NCI-H510A treated with DMSO at 0.1 percent for 48 hours (cell line): ENCODE results near the gene CD82.
"Not testable (repeated sequence)": the region's sequence is repeated elsewhere in the genome, so short reads cannot be mapped to it uniquely, and the experiment has no call there.

ENCODE experiments used
- DNase-seq: peaks from one replicate; lab custom pipeline; 2025; lab: John Stamatoyannopoulos, UW

The CD82 gene

DNA sequence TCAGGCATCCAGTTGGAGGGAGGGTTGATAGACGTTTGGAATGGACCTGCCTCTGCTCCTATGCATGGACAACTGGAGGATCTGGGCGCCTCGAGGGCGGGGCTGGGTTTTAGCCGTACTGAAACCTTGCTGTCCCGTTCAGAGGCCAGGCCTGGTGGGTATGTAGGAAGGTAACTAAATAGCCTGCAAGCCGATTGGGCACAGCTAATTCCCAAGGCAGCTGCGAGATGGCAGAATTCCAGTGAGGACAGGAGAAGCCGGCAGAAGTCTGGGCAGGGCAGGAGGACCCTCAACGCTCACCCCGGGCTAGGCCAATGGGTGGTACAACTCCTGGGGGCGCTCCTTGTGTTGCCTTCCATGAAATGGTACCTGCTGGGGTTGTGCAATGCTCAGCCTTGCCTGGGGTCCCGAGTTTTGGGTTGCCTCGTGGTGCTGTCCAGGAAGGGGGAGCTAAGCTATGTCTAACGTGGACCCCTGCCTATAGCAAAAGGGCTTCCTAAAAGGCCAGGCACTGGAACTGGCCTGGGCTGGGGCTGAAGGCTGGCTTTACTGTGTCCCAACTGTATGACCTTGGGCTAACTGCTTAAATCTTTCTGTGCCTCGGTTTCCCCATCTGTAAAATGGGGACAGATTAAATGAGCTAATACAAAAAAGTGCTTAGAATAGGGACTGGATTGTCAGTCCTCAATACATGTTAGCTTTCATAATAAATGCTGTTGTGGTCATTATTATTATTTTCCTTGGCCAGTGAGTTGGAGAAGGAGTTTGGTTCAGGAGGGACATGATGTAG, 30.1 kb upstream of the CD82 start:
- no peak for DNase-seq

DNA sequence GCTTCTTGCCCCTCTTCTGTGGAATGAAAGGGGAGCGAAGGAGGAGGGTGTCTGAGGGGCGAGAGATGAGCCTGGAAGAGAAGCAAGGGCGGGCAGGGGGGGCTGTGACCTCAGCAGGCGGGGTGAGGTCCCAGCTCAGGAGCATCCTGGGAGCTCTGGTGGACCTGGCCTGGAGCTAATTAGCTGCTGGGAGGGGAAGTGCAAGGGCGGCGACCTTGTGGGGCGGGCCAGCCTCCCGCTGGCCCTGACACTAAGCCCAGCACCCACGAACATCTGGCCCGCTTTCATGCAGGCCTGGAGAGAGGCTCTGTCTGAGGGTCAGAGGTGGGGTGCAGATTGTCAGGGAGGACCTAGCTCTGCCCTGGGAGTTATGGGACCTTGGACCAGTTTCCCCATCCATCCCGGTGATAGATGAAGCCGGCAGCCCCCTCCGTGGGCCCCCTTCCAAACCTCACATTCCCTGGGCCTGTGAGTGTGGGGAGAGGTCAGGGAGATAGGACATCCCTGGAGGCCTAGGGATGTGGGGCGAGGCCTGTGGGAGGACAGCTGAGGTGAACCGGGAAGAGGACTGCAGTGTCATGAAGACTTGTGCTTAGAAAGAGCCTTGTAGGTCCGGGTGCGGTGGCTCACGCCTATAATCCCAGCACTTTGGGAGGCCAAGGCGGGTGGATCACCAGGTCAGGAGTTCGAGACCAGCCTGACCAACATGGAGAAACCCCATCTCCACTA, 28.5 kb upstream of the CD82 start:
- no peak for DNase-seq

DNA sequence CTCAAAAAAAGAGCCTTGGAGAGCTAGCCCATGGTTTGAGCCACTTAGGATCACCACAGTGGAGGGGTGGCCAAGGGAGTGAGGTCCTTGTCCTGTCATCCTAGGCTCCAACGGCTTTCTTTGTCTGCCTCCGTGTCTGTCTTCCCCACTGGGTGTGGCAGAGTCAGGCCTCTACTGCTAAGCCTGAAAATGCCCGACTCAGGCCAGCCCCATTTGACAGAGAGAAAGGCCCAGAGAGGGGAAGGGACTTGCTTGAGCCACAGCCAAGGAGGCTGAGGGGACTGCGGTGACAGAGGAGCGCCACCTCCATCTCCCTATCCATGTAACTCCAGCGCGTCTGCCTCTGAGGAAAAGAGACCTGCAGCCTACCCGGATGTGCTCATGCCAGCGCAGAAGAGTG, 27.8 kb upstream of the CD82 start:
- no peak for DNase-seq

GRCh38 chr11:44538375-44539054, 26.9 kb upstream of the CD82 start:
- DNase-seq: peak; percentile 59

- peak; percentile 88 for DNase-seq
These were observed 25.5 kb upstream of the CD82 start for GRCh38 chr11:44539971-44540370.

- no peak for DNase-seq
These were observed 24.8 kb upstream of the CD82 start for GRCh38 chr11:44540667-44541066.

- DNase-seq: no peak
These were observed 23.1 kb upstream of the CD82 start for GRCh38 chr11:44542372-44542771.

DNA sequence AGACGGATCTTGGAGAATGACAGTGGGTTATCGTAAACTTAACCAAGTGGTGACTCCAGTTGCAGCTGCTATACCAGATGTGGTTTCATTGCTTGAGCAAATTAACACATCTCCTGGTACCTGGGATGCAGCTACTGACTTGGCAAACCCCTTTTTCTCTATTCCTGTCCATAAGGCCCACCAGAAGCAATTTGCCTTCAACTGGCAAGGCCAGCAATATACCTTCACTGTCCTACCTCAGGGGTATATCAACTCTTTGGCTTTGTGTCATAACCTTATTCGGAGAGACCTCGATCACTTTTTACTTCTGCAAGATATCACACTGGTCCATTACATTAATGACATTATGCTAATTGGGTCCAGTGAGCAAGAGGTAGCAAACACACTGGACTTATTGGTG, 18.5 kb upstream of the CD82 start:
- not testable (repeated sequence) for DNase-seq

DNA sequence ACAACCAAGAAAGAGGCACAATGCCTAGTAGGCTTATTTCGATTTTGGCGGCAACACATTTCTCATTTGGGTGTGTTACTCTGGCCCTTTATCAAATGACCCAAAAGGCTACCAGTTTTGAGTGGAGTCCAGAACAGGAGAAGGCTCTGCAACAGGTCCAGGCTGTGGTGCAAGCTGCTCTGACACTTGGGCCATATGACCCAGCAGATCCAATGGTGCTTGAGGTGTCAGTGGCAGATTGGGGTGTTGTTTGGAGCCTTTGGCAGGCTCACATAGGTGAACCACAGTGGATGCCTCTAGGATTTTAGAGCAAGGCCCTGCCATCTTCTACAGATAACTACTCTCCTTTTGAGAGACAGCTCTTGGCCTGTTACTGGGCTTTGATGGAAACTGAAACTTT, 17.9 kb upstream of the CD82 start:
- not testable (repeated sequence) for DNase-seq

DNA sequence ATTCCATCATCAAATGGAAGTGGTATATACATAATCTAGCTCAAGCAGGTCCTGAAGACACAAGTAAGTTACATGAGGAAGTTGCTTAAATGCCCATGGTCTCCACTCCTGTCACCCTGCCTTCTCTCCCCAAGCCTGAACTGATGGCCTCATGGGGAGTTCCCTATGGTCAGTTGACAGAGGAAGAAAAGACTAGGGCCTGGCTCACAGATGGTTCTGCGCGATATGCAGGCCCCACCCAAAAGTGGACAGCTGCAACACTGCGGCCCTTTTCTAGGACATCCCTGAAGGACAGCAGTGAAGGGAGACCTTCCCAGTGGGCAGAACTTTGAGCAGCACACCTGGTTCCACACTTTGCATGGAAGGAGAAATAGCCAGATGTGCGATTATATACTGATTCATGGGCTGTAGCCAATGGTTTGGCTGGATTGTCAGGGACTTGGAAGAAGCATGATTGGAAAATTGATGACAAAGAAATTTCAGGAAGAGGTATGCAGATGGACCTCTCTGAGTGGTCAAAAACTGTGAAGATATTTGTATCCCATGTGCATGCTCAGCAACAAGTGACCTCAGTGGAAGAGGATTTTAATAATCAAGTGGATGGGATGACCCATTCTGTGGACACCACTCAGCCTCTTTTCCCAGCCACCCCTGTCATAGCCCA, 17.3 kb upstream of the CD82 start:
- DNase-seq: no peak

DNA sequence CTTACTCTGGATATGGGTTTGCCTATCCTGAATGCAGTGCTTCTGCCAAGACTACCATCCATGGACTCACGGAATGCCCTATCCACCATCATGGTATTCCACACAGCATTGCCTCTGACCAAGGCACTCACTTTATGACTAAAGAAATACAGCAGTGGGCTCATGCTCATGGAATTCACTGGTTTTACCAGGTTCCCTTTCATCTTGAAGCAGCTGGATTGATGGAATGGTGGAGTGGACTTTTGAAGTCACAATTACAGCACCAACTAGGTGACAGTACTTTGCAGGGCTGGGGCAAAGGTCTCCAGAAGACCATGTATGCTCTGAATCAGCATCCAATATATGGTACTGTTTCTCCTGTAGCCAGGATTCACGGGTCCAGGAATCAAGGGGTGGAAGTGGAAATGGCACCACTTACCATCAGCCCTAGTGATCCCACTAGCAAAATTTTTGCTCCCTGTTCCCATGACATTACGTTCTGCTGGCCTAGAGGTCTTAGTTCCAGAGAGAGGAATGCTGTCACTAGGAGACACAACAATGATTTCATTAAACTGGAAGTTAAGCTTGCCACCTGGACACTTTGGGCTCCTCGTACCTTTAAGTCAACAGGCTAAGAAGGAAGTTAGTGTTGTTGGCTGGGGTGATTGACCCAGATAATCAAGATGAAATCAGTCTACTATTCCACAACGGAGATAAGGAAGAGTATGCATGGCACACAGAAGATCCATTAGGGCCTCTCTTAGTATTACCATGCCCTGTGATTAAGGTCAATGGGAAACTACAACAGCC, 16.3 kb upstream of the CD82 start:
- DNase-seq: not testable (repeated sequence)

DNA sequence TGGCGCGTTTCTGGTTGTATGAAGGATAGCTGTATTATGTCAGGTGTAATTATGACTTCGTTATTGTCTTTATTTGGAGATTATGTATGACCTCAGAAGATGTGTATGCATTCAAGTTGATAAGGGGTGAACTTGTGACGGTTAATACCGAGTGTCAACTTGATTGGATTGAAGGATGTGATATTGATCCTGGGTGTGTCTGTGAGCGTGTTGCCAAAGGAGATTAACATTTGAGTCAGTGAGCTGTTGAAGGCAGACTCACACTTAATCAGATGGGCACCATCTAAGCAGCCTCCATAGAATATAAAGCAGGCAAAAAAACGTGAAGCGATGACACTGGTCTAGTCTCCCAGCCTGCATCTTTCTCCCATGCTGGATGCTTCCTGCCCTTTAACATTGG, 15.3 kb upstream of the CD82 start:
- DNase-seq: no peak

- DNase-seq: no peak
These were observed 13.9 kb upstream of the CD82 start for GRCh38 chr11:44551456-44552139.

- no peak for DNase-seq
These were observed 10.2 kb upstream of the CD82 start for GRCh38 chr11:44555031-44555800.

DNA sequence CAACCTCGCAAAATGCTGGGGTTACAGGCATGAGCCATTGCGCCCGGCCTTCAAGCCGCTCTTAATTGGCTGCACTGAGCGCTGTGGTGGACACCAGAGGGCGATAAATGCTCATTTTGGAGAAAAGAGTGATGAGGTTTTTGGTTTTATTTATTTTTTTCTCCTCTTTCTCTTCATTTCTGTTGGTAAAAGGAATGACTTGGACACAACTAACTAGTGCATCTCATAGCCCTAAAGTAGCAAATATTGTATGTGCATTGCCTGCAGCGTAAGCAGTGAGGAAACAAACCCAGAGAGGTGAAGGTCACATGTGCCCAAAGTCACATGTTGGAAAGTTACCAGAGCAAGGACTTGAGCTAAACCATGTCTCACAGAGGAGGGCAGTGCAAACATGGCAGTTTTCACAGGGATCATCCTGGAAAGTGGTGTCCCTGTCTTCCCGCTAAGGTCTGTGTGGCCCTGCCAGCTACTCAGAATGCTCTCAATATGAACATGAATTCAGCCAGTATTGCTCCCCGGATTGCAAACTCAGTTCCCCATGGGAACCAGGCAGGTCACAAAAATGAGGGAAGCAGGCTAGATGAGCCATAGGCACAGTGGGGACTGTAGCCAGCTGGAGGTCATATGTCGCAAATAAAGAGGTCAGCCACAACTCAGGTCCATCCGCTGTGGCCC, 8.6 kb upstream of the CD82 start:
- peak; percentile 4 for DNase-seq

- DNase-seq: no peak
These were observed 8.0 kb upstream of the CD82 start for GRCh38 chr11:44557464-44557863.

DNA sequence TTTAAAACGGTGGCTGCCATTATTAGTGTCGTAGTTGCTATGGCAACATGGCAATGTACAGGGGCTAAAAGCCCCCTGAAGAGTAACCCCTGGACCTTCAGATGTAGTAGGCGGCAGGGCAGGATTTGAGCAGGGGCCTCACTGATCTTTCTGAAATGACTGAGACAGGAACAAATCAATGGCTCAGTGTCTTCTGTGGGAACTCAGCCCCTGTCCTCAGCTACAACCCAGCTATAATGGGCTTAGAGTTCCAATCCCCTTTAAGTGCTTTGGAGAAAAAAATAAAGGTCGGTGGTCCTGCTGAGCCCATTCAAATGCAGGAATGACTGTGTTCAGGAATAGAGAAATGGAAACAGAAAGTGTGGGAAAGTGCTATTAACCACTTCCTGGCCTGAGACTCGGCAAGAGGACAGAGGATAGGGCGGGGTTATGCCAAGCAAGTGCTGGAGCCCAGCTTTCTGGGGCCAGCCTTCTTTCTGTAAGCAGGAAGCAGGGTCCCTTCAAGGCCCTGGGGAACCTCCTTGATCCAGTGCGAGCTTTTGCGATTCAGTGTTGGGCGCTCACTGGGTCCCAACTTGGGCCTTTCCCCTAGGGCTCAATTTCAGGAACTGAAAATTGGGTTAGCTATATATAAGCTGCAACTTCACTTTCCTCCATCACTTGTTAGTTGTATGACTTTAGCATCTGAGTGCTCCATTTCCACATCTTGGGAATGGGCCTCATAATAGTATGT, 6.1 kb upstream of the CD82 start:
- no peak for DNase-seq

DNA sequence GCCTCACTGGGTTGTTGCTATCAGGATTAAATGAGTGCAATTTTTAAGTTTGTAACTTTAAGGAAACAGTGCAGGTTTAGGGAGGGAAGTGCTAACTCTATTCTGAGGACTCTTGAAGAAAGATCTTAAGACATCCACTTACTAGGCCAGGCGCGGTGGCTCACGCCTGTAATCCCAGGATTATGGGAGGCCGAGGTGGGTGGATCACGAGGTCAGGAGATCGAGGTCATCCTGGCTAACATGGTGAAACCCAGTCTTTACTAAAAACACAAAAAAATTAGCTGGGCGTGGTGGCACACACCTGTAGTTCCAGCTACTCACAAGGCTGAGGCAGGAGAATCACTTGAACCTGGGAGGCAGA, 5.5 kb upstream of the CD82 start:
- DNase-seq: not testable (repeated sequence)

DNA sequence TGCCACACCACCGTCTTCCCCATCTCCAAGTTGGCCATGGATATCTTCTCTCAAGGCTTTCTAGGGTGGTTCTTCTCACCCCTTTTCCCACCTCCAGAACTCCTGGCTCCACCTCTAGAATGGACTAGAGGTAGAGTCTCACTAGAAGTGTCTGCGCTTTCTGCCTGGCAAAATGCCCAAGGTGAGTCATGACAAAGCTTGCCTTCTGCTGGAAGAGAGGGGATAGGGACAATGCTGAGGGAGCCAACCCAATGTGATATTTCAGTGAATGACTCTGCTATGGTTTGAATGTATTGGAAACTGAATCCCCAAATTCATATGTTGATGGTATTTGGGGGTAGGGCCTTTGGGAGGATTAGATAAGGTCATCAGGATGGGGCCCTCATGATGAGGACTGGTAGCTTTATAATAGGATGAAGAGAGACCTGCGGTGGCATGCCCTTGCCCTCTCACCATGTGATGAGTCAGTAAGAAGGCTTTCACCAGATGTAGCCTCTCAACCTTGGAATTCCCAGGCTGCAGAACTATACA, 4.1 kb upstream of the CD82 start:
- no peak for DNase-seq
